ENCODE results near the gene TSLP. TPM values are rescaled to one million over a fixed set of nuclear protein-coding genes. Genes with fewer than 3 reads are reported as not detected.

The TSLP gene
- total and polyA plus RNA-seq, 9 of the 15 experiments (the other 6 are each of a cell fraction or from before 2014, with no cell fraction given): 0.09 to 2.8 (median 1.2) TPM

DNA sequence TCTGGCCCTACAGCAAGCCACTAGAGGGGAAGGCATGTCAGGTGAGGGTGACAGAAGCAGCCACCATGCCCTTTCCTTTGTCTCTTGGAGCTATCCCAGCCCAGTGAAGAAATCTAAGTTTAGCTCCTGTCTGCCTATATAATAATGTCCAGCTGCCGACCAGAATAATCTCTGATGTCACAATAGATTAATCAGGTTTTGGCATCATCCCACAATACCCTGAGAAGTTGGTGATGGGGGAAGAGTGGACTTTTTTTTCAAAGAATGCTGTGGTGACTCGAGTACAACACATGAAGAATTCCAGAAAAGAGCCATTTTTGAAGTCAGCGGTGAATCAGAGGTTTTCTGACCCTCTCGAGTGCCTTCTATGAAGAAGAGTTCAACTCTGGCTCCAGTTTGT, 1.7 kb upstream of the TSLP start:
- H2AFZ ChIP-seq (ENCODE audit: low read depth, low read length): no peak overlapping the region
- H3K4me2 ChIP-seq (ENCODE audit: insufficient read depth, low read length): no peak overlapping the region
- H3K9ac ChIP-seq (ENCODE audit: insufficient read depth in 1 of 2, low read depth in 2 of 2, low read length in 2 of 2): no peak overlapping the region
- H3K27me3 ChIP-seq (ENCODE audit: control insufficient read depth in 2 of 2, insufficient read depth in 2 of 2, low read length in 2 of 2): peaks cover 21 to 24% of the 10 kb centered on the region in 2 experiments; a peak in 4 of 5 replicates
- ChIA-PET CTCF (ENCODE audit: low intra/inter-chr PET ratio) (no interaction called here), POLR2A (interaction anchor here (1.3 kb wide), 1 partner anchor 10 kb away, joined by 3 read pairs; no protein-coding TSS in a partner anchor)
- no peaks in the 10 kb centered on the region for H3K36me3 ChIP-seq (ENCODE audit: control insufficient read depth, insufficient read depth, low read length)
- no peak overlapping the region for H3K4me3 ChIP-seq
- H4K20me1 ChIP-seq (replicated peaks; ENCODE audit: control insufficient read depth, insufficient read depth, low read length): no peaks in the 10 kb centered on the region
- no TSS peak for BruUV-seq (replicated peaks)
- H3K27ac ChIP-seq (ENCODE audit: extremely low read depth, low read depth, low read length): no peak overlapping the region
- intact Hi-C loops (cut with micrococcal nuclease): no loop called here
- FAIRE-seq (no peak), ATAC-seq (no peak), DNase-seq (ENCODE audit: extremely low read depth in 1 of 4, low spot score in 3 of 4) (no peak)
- peaks cover 0 to 9% of the 10 kb centered on the region in 2 experiments; a peak in 3 of 5 replicates for H3K4me1 ChIP-seq (replicated peaks in 1 of 2; ENCODE audit: control insufficient read depth in 2 of 2, insufficient read depth in 2 of 2, low read length in 2 of 2)
- H3K9me3 ChIP-seq (replicated peaks; ENCODE audit: control insufficient read depth, insufficient read depth, low read depth, low read length): no peaks in the 10 kb centered on the region
- in situ Hi-C loops (cut with MboI): no loop called here
- H3K9me1 ChIP-seq (ENCODE audit: control insufficient read depth, insufficient read depth, low read length): no peaks in the 10 kb centered on the region
- TF ChIP-seq ETS2 (tag; IDR thresholded peaks at IDR 0.05; ENCODE audit: borderline replicate concordance, poor library complexity, severe bottlenecking): no peak
- TF ChIP-seq HOXB6 (CRISPR knock-in tag; IDR thresholded peaks at IDR 0.05; ENCODE audit: borderline replicate concordance): no peak
- TF ChIP-seq, protein P1, sequence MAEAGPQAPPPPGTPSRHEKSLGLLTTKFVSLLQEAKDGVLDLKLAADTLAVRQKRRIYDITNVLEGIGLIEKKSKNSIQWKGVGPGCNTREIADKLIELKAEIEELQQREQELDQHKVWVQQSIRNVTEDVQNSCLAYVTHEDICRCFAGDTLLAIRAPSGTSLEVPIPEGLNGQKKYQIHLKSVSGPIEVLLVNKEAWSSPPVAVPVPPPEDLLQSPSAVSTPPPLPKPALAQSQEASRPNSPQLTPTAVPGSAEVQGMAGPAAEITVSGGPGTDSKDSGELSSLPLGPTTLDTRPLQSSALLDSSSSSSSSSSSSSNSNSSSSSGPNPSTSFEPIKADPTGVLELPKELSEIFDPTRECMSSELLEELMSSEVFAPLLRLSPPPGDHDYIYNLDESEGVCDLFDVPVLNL (CRISPR knock-in tag; IDR thresholded peaks at IDR 0.05; ENCODE audit: low read depth): no peak
- no peak for TF ChIP-seq MEF2D (tag; conservative IDR thresholded peaks at IDR 0.05; ENCODE audit: low read depth)
- TF ChIP-seq, protein P2, sequence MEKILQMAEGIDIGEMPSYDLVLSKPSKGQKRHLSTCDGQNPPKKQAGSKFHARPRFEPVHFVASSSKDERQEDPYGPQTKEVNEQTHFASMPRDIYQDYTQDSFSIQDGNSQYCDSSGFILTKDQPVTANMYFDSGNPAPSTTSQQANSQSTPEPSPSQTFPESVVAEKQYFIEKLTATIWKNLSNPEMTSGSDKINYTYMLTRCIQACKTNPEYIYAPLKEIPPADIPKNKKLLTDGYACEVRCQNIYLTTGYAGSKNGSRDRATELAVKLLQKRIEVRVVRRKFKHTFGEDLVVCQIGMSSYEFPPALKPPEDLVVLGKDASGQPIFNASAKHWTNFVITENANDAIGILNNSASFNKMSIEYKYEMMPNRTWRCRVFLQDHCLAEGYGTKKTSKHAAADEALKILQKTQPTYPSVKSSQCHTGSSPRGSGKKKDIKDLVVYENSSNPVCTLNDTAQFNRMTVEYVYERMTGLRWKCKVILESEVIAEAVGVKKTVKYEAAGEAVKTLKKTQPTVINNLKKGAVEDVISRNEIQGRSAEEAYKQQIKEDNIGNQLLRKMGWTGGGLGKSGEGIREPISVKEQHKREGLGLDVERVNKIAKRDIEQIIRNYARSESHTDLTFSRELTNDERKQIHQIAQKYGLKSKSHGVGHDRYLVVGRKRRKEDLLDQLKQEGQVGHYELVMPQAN (IDR thresholded peaks at IDR 0.05; ENCODE audit: borderline replicate concordance): no peak
- H3K79me2 ChIP-seq (ENCODE audit: control insufficient read depth, insufficient read depth, low read length): no peaks in the 10 kb centered on the region
- 0% methylated on average over 4 of the region's 4 CpGs for WGBS (ENCODE audit: insufficient coverage, low coverage, missing lambda C conversion rate)
